ENCODE measurements around the gene MAML3.

Gene MAML3

DNA sequence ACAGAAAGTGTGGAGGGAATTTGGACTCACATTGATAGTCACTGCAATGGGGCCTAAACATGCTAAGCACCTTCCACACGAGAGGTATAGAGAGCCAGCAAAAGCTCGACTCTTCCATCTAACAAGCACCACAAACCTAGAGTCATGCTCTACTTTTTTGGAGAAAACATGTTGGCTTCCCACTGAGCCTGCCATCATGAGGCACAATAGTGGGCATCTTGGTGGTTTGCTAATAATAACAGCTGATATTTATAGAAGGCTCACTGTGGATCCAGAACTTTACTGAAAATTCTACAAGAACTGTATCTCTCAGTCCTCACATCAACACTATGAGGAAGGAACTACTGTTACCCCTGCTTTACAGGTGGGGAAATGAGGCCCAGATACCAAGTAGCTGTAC is 26.6 kb downstream of the MAML3 start:
- no peak for DNase-seq (ENCODE audit: low read depth in 2 of 2)

DNA sequence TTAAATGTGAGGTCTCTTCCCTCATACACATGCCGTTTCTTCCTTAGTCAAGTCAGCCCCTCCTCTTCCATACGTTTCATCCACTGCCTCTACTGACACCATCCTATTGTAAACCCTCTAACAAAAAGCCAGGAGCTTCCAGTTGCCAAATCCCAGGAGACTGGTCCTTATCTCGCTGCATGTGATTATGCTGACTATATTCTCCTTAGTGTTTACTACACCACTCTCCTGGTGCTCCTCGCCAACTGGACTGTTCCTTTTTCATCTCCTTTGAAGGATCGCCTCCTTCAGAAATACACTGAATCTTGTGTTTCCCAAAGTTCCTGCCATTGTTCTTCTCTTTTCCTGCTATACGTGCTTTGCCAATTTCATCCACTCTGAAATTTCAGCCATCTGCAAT is 27.7 kb downstream of the MAML3 start:
- DNase-seq (ENCODE audit: low read depth in 2 of 2): no peak

DNA sequence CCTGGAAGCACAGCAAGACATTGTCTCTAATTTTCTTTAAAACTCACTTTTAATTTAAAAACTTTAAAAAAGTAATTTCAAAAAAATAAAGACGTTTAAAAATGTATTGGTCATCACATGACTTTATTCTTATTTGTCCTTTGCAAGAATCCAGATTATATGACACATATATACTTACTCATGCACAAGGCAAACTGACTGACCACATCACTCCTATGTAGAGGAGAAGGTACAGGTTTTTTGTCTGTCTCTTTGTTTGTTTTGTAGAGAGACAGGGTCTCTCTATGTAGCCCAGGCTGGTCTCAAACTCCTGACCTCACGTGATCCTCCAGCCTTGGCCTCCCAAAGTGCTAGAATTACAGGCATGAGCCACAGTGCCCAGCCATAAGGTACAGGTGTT is 28.6 kb downstream of the MAML3 start:
- DNase-seq (ENCODE audit: low read depth in 2 of 2): no peak

DNA sequence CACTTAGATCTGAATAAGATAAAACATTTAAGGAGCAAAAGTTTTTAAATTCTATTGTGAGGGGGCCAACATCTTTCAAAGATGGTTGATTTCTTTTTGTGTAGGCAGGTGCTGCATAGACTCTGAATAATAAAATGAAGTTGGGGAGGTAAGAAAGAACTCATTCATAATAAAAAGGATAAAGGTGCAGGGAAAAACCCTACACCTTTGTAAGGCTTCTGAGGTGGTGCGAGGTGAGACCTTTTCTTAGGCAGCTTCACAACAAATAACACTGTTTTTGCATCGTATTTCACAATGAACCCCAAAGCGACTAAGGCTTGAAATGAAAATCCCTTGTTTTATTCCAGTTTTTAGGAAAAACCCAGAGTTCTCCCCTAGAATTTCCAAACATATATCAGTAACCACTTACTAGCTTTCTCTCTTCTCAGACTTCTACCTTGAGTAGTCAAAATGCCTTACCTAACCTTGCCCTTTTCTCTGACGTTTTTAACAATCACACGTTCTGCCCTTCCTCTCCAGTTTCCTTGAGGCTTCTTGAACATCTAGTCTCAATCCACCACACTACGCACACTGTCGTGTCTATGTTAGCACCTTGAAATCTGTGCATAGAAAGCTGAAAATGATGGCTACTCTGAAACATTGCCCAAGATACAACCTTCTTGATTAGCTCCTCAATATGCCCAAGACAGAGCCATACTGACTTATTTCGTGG is 30.2 kb downstream of the MAML3 start:
- DNase-seq (ENCODE audit: low read depth in 2 of 2): no peak

DNA sequence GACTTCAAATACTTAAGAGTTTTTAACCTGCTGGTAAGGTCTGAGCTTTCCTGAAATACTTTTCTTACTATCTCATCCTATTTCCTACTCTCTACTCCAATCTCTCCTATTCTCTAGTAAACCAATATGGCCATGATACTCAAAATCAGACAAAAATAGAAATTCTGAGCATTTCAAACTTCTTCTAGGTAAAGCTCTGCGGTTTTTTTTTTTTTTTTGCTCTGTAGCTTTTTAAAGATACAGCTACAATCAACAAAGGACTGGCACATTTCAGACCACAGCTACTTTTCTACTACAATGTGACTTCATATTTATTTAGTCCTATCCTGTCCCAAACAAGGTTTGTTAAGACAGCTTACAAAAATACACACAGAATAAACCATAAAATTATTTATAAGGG is 31.1 kb downstream of the MAML3 start:
- no peak for DNase-seq (ENCODE audit: low read depth in 2 of 2)

DNA sequence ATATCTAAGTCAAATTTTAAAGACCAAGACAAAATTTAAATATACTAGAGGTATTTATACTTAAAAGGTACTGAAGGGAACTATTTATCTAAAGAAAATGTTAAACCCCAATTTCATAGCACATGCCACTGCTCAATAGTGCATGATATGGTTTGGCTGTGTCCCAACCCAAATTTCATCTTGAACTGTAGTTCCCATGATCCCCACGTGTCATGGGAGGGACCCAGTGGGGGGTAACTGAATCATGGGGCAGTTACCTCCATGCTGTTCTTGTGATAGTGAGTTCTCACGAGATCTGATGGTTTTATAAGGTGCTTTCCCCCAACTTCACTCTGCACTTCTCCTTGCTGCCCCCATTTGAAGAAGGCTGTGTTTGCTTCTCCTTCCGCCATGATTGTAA is 32.3 kb downstream of the MAML3 start:
- DNase-seq (ENCODE audit: low read depth in 2 of 2): no peak

DNA sequence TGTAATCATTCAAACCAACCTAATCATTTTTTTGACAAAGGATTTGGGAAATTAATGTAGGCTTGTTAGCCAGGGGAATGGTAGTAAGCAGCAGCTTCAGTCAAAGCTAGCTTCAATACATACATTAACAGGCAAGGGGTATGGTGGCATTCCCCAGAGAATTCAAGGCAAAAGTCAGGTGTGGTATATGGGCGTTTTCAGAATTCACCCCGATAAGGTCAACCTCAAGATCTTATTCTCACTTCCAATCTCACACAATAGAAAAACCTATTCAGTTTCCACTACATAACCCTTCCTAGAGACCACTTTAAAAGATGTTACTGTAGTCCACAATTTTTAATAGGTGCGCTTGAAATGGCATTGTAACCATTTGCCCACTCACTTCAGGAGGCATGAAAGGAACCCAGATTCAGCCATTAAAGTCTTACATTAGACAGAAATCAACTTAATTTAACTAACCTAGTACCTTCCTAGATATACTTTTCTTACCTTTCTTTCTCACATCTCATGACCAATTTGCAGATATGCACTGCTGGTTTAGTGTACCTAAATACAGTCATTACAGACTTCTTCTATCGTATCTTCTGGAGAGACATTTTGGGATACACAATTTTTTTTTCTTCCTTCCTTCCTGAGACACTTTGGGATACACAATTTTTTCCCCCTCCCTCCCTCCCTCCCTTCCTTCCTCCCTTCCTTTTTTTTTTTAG is 34.9 kb downstream of the MAML3 start:
- no peak for DNase-seq (ENCODE audit: low read depth in 2 of 2)

DNA sequence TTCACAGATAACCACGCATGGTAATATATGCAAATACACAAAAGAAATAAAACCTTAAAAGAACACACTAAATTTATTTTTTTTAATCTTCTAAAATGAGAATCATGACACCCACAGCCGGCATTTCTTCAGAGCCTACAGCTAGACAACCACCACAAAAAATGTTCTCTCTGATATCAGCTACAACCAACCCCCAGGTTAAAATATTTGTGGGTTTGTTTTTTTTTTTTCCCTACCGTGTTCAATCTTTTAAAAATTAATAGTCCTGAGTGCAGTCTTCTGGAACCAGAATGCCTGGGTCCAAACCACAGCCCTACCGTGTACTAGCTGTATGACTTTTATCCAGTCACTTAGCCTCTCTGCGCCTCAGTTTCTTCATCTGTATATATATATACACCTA is 36.0 kb downstream of the MAML3 start:
- no peak for DNase-seq (ENCODE audit: low read depth in 2 of 2)

DNA sequence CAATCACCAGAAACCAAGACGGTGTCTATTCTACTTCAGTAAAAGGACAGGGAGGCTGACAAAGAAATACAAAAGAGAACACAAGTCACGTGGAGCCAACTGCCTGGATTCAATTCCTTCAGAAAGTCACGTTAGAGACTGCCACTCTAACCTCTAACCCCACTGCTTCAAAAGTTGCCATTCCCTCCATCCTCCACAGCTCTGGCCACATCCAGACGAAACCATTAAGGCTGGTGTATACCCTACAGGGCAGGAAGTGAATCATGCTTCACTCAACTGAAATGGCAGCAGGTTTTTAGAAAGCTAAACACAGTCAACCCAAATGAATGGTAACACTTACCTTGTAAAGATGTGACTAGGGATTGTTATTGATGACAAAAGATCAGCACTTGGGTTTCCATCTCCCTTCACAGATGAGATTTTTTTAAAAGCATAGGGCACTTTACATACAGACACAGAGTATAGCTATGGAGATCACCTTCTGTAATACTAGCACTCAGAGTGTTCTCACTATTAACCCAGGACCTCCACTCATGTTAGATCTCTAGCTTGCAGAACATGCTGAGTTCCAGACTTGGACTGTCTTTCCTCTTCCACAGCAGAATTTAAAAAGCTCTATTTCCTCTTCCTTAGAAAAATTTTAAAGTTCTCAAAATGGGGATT is 37.4 kb downstream of the MAML3 start:
- no peak for DNase-seq (ENCODE audit: low read depth in 2 of 2)

DNA sequence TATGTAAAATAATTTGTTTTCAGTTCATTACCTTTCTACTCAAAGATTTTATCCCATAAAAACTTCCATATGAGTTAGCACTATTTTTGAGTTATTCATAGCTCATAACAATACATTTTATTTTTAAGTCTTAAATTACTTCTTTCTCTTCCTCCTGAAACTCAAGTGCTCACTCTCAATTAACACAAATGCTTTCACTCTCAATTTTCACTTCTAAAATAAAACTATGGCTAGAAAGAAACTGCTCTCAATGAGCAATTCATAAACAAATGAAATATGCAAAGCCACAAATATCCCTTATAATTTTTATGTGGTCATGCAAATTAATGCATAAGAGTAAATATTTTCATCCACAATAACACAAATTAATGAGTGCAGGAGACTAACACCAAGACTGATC is 38.8 kb downstream of the MAML3 start:
- no peak for DNase-seq (ENCODE audit: low read depth in 2 of 2)

DNA sequence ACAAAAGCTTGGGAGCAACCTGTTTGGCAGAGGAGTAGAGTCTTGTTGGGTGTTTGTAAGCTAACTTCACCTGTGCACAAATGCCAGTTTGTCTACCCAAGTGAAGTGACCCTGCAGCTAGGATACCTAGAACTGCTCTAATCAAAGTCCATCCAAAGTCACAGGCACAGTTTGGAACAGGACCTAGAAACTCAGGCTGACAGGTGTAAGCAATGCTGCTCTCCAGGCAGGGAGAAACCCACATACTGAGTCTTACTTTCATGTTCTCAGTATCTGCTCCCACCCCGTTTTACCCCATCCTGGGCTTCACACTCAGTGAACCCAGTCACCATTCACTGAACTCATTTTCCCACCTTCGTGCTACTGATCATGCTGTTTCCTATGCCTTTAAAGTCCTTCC is 40.3 kb downstream of the MAML3 start:
- no peak for DNase-seq (ENCODE audit: low read depth in 2 of 2)

DNA sequence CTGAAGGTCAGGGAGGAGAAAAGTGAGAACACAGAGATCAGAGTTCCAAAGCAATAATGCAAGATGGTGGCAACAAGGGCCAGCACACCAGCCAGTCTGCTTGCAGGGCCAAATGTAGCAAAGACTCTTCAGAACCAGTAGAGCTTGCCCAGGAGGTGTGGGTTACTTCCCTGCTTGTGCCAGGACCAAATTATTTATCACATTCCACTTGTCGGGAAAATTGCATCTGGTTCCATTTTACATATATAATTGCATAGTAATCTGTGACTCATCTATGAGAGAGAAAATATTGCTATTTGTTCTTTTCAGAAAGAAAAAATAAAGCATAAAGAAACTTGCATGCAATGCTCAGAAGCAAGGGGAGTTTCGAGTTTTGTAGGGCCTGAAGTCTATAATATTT is 41.4 kb downstream of the MAML3 start:
- DNase-seq (ENCODE audit: low read depth in 2 of 2): no peak

DNA sequence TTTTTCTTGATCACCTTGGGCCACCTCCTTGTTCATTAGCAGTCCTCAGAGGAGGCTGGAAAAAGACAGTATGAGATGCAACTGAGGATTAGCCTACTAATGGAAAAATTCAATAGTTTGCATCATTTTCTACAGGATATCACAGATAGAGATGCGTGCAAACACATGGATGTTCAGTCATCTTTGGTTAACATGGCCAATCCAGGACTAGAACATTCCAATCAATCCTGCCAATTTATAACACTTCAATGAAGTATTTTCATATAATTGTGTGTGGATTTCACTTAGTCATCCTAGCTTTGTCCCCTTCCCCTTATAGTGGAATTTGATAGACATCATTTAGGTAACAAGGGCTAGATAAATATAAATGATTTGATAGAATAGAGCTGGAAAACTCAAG is 42.7 kb downstream of the MAML3 start:
- no peak for DNase-seq (ENCODE audit: low read depth in 2 of 2)

DNA sequence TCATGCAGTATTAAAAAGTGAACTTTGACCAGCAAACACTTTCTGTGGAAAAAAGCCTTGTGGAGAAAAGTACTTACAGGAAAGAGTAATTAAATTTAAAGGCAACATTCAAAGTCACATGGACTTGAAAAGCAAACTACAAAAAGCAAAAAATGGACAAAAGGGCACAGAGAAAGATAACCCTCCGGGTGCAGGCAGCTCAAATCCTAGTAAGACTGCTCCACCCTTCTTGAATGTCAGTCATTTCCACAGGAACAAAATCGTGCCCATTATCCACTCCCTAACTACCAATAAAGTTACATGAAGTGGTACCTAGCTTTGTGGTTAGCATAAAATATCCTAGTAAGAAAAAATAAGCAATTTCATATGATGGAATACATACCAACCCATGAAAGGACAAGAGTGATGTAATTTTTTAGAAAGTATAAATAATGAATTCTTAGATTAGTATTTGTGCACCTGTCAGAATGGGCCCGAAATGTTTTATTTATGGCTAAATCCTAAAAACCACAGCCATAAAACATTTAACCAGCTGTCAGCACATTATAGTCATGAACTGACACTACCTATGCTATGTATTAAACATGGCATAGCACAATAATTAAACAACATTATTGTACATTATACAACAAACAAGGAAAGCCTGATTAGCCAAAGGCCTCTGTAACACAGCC is 43.3 kb downstream of the MAML3 start:
- DNase-seq (ENCODE audit: low read depth in 2 of 2): no peak

DNA sequence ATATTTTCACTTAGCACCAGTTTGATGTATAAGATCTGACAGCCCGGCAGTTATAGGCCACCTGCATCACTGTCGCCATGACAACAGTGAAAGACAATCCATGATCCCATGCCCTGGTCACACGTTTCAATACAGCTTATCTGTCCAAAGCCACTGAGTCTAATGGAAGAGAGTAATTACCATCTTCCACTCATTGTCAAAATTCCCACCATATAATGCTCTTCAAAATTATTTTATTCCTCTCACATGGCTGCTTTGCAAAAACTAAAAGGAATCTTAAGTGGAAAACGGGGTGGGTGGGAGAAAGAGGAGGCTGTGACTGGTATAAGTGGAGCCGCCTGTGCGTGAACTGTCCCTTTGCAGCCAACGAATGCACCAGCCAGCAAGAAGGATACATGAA is 44.2 kb downstream of the MAML3 start:
- DNase-seq (ENCODE audit: low read depth in 2 of 2): no peak

DNA sequence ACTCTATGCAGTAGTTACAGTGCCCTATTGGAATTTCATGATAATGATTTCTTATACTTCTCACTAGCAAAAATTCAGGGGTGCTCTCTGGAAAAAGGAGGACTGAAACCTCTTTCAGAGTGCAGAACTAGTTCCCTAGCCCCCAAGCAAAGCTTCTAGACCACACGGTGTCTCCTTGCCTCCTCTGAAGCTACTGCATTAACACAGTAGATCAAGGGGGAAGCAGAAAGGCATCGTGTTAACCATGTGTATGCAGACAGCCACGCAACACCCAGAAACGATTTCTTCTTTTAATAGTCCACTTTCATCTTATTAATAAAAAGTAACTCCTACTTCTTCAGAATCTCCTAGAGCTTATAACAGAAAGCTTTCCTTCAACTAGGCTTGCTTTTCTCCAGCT is 44.7 kb downstream of the MAML3 start:
- DNase-seq (ENCODE audit: low read depth in 2 of 2): no peak

DNA sequence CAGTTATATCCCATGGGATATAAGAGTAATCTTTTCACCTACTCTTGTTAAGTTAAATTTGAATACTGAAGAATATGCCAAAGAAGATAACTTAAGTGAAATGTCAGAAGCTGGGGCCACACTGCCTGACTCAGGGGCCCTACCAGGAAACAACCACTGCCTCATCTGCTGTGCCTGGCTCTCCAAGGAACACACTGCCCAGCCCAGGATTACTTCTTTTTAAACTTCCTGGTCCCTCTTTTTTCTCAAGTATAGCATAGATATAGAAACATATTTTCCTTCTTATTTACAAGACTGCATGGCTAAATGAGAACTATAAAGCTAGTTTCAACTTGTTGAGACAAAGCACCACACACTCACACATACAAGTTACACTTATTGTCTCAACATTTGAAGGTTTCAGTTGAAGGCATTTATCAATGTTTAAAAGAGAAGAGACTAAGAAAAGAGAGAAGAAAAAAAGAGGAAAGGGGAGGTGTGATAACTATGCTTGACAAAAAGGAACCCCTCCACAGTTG is 45.2 kb downstream of the MAML3 start:
- no peak for DNase-seq (ENCODE audit: low read depth in 2 of 2)

DNA sequence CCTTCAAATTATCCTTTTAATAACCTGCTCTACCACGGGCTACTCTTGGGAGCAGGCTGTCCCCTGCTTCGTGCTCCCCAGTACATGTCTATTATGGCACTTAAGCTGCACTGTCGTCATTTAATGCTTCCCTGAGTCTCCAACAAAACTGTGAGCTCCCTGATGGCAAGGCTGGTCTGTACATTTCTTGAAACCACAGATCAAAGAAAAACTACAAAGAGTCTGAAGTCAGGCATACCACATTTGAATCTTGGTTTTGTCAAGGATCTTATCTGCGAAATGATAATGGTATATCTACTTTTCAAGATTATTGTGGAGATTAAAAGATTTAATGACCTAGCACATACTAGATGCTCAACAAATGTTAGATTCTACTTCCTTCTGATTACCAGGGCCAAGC is 45.7 kb downstream of the MAML3 start:
- no peak for DNase-seq (ENCODE audit: low read depth in 2 of 2)

DNA sequence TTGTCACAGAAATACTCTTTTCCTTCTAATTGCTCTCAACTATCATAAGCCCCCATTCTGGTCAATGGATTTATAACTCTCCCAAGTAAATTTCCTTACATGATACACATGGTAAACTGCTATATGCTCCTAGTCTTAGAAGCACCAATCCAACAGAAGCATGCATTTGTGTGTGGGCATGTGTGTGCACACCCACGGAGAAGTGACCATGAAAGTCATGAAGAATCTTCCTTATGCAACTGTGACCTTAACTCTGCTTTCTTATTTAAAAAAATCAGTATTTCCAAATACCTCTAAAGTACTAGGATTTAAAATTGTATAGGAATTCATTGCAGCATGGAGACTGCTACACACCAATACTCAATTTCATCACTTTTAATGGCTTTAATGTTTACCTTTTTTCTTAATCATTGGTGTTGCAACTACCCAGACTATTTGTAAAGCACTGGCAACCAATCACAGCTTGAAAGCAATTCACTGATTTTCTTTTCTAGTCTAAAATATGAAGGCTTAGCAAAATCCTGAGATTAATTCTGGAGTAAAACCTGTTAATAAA is 47.6 kb downstream of the MAML3 start:
- no peak for DNase-seq (ENCODE audit: low read depth in 2 of 2)

DNA sequence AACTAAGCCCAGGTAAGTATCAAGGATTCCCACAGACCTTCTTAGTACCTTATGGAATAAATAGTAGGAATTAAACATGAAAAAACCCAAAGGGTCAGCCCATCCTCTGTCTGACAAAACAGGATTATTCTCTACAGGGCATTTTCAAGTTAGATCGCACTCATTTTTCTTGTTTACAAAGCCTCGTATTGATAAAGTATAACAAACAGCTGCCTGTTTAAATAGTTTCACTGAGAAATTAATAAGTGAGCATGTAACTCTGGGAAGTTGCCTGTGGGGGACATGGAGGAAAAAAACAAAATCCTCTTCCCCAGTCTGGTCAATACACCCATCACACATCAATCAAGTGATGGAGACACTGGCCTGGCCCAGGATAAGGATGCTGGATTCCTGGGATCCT is 48.5 kb downstream of the MAML3 start:
- DNase-seq (ENCODE audit: low read depth in 2 of 2): no peak

DNA sequence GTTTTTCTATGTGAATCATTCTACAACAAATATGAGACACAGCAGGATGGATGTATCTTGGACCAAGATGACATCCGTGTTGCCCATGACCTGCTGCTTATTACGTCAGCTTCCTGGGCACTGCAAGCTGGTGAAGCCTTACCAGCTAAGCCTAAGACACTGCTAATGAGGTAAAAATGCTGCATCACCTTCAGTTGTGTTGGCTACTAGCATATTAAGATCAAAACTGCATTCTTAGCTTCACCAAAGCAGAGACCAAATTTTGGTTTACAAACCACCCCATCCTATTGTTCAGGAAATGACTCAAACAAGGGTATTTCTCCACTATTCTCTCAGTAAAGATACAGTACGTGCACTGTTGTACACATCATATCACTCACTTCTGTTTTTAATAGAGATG is 50.3 kb downstream of the MAML3 start:
- peak in 1 of 2 donors; percentile 42 for DNase-seq (ENCODE audit: low read depth in 2 of 2)

DNA sequence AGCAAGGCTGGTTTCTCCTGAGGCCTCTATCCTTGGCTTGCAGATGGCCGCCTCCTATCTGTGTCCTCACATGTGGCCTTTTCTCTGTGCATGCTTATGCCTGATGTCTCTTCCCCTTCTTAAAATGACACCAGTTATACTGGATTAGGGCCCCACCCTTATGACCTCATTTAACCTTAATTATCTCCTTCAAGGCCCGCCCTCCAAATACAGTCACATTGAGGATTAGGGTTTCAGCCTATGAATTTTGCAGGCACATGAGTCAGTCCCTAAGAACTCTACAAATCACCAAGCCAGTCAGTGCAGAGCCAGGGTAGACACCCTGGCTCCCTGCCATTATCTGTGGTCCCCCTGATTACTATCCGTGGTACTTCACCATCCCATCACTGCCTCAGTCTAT is 51.6 kb downstream of the MAML3 start:
- no peak for DNase-seq (ENCODE audit: low read depth in 2 of 2)

Measured in stimulated activated CD4-positive, alpha-beta T cell treated with anti-CD3 and anti-CD28 coated beads, Interleukin-15, amount 100 ng/mL, for 48 hours (primary cell).